Type B pancreatic cell (in vitro differentiated cells): ENCODE data around the gene MKS1. TPM values are rescaled to one million over a fixed set of nuclear protein-coding genes. Genes with fewer than 3 reads are reported as not detected.

Experiments used
- DNase-seq: peaks from one replicate; pipeline ENCODE4 v3.0.0; 2021; ENCODE audit warnings: mixed read lengths; ENCODE audit not compliant: unreplicated experiment; ENCODE audit errors: extremely low spot score
- H3K27ac Mint-ChIP-seq: 2 replicates; pipeline ENCODE4 v1.8.0; 2021; ENCODE audit warnings: mild to moderate bottlenecking, mixed read lengths
- H3K27me3 Mint-ChIP-seq: 2 replicates; pipeline ENCODE4 v1.8.0; 2021; ENCODE audit warnings: mixed read lengths
- H3K36me3 Mint-ChIP-seq: 2 replicates; pipeline ENCODE4 v1.8.0; 2021; ENCODE audit warnings: mixed read lengths
- H3K4me1 Mint-ChIP-seq: one replicate; pipeline ENCODE4 v1.8.0; 2021; ENCODE audit warnings: mixed read lengths; ENCODE audit not compliant: unreplicated experiment
- H3K4me3 Mint-ChIP-seq: 2 replicates; pipeline ENCODE4 v1.8.0; 2021; ENCODE audit warnings: mild to moderate bottlenecking, mixed read lengths
- H3K9me3 Mint-ChIP-seq: 2 replicates; pipeline ENCODE4 v1.8.0; 2021; ENCODE audit warnings: mixed read lengths
- total RNA-seq: library from RNA; stranded (reverse); gene quantifications from 2 replicates; pipeline ENCODE4 v1.2.1, GENCODE V29; 2021; ENCODE audit warnings: low replicate concordance
- TF ChIP-seq, protein P1 (sequence below): fragments of 200-600 bp; sonication (generic); conservative IDR thresholded peaks from 2 replicates; pipeline ENCODE4 v1.5.0; 2021; ENCODE audit warnings: antibody characterized with exemption, mild to moderate bottlenecking

The MKS1 gene
- total RNA-seq, 1 donor from 2014 or later = 33.2 TPM

GRCh38 chr17:58174871-58175270 is 44.2 kb downstream of the MKS1 start:
- DNase-seq = no peak
- peaks cover 61% of the 10 kb centered on the region for H3K27me3 Mint-ChIP-seq
- no peaks in the 10 kb centered on the region for H3K4me1 Mint-ChIP-seq
- TF ChIP-seq, protein P1, sequence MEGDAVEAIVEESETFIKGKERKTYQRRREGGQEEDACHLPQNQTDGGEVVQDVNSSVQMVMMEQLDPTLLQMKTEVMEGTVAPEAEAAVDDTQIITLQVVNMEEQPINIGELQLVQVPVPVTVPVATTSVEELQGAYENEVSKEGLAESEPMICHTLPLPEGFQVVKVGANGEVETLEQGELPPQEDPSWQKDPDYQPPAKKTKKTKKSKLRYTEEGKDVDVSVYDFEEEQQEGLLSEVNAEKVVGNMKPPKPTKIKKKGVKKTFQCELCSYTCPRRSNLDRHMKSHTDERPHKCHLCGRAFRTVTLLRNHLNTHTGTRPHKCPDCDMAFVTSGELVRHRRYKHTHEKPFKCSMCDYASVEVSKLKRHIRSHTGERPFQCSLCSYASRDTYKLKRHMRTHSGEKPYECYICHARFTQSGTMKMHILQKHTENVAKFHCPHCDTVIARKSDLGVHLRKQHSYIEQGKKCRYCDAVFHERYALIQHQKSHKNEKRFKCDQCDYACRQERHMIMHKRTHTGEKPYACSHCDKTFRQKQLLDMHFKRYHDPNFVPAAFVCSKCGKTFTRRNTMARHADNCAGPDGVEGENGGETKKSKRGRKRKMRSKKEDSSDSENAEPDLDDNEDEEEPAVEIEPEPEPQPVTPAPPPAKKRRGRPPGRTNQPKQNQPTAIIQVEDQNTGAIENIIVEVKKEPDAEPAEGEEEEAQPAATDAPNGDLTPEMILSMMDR = no peak
- no peak overlapping the region for H3K4me3 Mint-ChIP-seq
- H3K9me3 Mint-ChIP-seq = no peaks in the 10 kb centered on the region
- no peaks in the 10 kb centered on the region for H3K36me3 Mint-ChIP-seq
- H3K27ac Mint-ChIP-seq = no peak overlapping the region

DNA sequence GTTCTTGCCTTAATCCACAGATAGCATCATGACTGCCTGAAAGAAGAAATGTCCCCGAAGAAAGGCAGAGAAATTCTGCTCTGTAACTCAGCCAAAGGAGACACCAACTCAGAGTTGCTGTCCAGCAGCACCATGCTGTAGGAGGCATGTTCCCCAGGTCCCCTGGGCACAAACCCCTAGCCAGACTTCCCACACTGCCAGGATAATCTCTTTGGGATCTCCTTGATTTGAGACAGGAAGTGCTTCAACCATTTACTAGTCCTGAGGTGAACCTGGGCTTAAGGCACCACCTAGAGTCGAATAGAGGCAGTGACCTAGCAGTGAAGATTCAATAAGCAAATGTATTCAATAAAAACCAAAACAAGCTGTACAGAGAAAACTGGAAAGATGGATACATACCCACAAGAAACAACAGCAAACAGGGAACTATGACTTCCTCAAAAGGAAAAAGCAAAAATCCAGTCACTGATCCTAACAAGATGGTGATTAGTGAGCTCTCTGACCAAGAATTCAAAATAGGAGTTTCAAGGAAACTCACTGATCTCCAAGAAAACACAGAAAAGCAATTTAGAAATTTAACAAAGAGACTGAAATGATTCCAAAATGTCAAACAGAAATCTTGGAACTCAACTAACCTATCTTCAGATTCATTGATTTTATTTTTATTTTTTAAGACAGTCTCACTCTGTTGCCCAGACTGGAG is 46.5 kb downstream of the MKS1 start:
- Mint-ChIP-seq H3K27ac (no peak overlapping the region), H3K4me1 (no peaks in the 10 kb centered on the region), H3K4me3 (no peak overlapping the region), H3K36me3 (no peaks in the 10 kb centered on the region), H3K27me3 (peaks cover 73% of the 10 kb centered on the region), H3K9me3 (no peaks in the 10 kb centered on the region)
- DNase-seq = no peak
- TF ChIP-seq, protein P1 = peak; percentile 65

DNA sequence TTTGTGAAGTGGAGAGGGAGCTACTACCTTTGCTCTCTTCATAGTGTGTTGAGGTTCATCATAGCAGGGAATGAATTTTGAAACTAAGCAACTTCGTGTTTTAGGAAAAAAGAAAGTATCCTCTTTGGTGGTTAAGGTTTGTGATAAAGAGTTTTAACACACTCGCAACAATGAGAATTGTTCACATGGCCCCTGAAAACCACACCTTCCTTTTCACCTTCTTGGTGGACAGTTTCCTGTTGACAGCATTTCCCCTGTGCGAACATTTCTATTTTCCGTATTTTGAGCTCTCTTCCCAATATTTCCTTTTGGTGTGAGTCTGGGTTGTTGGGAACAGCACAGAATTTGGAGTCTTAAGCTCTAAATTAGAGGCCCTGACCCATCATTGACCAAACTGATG is 48.4 kb downstream of the MKS1 start:
- TF ChIP-seq, protein P1 = no peak
- no peak overlapping the region for H3K27ac Mint-ChIP-seq
- H3K27me3 Mint-ChIP-seq = peaks cover 83% of the 10 kb centered on the region

DNA sequence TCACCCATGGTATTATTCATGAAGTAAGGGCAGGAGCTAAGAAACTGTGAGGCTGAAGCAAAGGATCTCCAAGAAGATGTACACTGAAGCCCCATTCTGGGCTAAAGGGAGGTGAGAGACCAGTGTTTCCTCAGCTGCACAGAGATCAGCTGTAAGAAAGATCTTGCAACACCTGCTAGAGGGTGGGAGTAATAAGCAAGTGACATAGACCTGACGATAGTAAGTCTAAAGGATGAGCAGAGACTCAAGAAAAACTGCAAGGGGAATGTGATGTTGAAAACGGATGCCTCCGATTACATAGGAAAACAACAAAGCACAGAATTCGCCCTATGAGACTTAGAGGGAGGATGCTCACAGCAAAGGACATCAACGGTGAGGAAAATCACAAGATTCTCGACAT is 52.4 kb downstream of the MKS1 start, which contains the start of gene OR4D2:
Gene OR4D2 (plus strand): TSS at position 301 of the 400 bp plus-strand sequence. CDS start 2,674 bp downstream, outside the sequence.
- no peak within 1 kb of the TSS for H3K4me3 Mint-ChIP-seq
- DNase-seq = no peak
- H3K36me3 Mint-ChIP-seq = no peaks in the 10 kb centered on the region
- peaks cover 89% of the 10 kb centered on the region for H3K27me3 Mint-ChIP-seq
- H3K27ac Mint-ChIP-seq = no peak within 1 kb of the TSS
- TF ChIP-seq, protein P1 = no peak
- no peaks in the 10 kb centered on the region for H3K4me1 Mint-ChIP-seq
- no peaks in the 10 kb centered on the region for H3K9me3 Mint-ChIP-seq

More for the DNA sequence above, 48.4 kb downstream of the MKS1 start:
- no peaks in the 10 kb centered on the region for H3K9me3 Mint-ChIP-seq
- no peak for DNase-seq
- H3K4me3 Mint-ChIP-seq = no peak overlapping the region
- H3K4me1 Mint-ChIP-seq = no peaks in the 10 kb centered on the region
- H3K36me3 Mint-ChIP-seq = no peaks in the 10 kb centered on the region

GRCh38 chr17:58165981-58166380 is 53.1 kb downstream of the MKS1 start:
- H3K4me1 Mint-ChIP-seq = no peaks in the 10 kb centered on the region
- H3K27me3 Mint-ChIP-seq = peaks cover 91% of the 10 kb centered on the region
- H3K4me3 Mint-ChIP-seq = no peak overlapping the region
- TF ChIP-seq, protein P1 = no peak
- no peak for DNase-seq
- H3K36me3 Mint-ChIP-seq = no peaks in the 10 kb centered on the region
- no peaks in the 10 kb centered on the region for H3K9me3 Mint-ChIP-seq
- H3K27ac Mint-ChIP-seq = no peak overlapping the region
